ENCODE data around the gene OR13A1.
"Not testable (repeated sequence)": the region's sequence is repeated elsewhere in the genome, so short reads cannot be mapped to it uniquely, and the experiment has no call there.

OR13A1 gene

GRCh38 chr10:45326864-45327263 is 11.5 kb upstream of the OR13A1 start:
- H3K4me3 ChIP-seq (replicated peaks; ENCODE audit: insufficient read depth, low read length); H3K27me3 ChIP-seq (ENCODE audit: insufficient read depth, poor library complexity, severe bottlenecking); H3K27ac ChIP-seq (replicated peaks); DNase-seq (ENCODE audit: low read depth in 1 of 2, low spot score in 1 of 2): not testable (repeated sequence)

- TF ChIP-seq REST (IDR thresholded peaks at IDR 0.05; ENCODE audit: insufficient replicate concordance, low read depth), result no peak
- TF ChIP-seq SPI1 (IDR thresholded peaks at IDR 0.05; ENCODE audit: borderline replicate concordance, low read depth), result no peak
- TF ChIP-seq POLR2AphosphoS5 (IDR thresholded peaks at IDR 0.05; ENCODE audit: low read depth), result no peak
- TF ChIP-seq GABPA (IDR thresholded peaks at IDR 0.05; ENCODE audit: low read depth), result no peak
- no peak for TF ChIP-seq CTCF (IDR thresholded peaks at IDR 0.05; ENCODE audit: insufficient read depth, low read length)
- no peak for DNase-seq (ENCODE audit: low read depth in 1 of 2, low spot score in 1 of 2)
- Histone ChIP-seq H3K27me3 (ENCODE audit: insufficient read depth, poor library complexity, severe bottlenecking) (no peaks in the 10 kb centered on the region), H3K27ac (replicated peaks) (no peak overlapping the region), H3K4me3 (replicated peaks; ENCODE audit: insufficient read depth, low read length) (no peak overlapping the region)
Measured at GRCh38 chr10:45325116-45325515, 9.7 kb upstream of the OR13A1 start.

GRCh38 chr10:45319702-45320101 is 4.3 kb upstream of the OR13A1 start:
- no peaks in the 10 kb centered on the region for H3K27me3 ChIP-seq (ENCODE audit: insufficient read depth, poor library complexity, severe bottlenecking)
- no peak for TF ChIP-seq CTCF (IDR thresholded peaks at IDR 0.05; ENCODE audit: insufficient read depth, low read length)
- no peak for TF ChIP-seq REST (IDR thresholded peaks at IDR 0.05; ENCODE audit: insufficient replicate concordance, low read depth)
- no peak for TF ChIP-seq POLR2AphosphoS5 (IDR thresholded peaks at IDR 0.05; ENCODE audit: low read depth)
- TF ChIP-seq SPI1 (IDR thresholded peaks at IDR 0.05; ENCODE audit: borderline replicate concordance, low read depth), result no peak
- TF ChIP-seq GABPA (IDR thresholded peaks at IDR 0.05; ENCODE audit: low read depth), result no peak
- H3K4me3 ChIP-seq (replicated peaks; ENCODE audit: insufficient read depth, low read length), result no peak overlapping the region
- no peak for DNase-seq (ENCODE audit: low read depth in 1 of 2, low spot score in 1 of 2)
- H3K27ac ChIP-seq (replicated peaks), result no peak overlapping the region

GRCh38 chr10:45313264-45313873 is 2.0 kb downstream of the OR13A1 start:
- H3K27me3 ChIP-seq (ENCODE audit: insufficient read depth, poor library complexity, severe bottlenecking), result no peaks in the 10 kb centered on the region
- TF ChIP-seq REST (IDR thresholded peaks at IDR 0.05; ENCODE audit: insufficient replicate concordance, low read depth), result no peak
- TF ChIP-seq GABPA (IDR thresholded peaks at IDR 0.05; ENCODE audit: low read depth), result no peak
- no peak for TF ChIP-seq POLR2AphosphoS5 (IDR thresholded peaks at IDR 0.05; ENCODE audit: low read depth)
- no peak for TF ChIP-seq SPI1 (IDR thresholded peaks at IDR 0.05; ENCODE audit: borderline replicate concordance, low read depth)
- no peak for TF ChIP-seq CTCF (IDR thresholded peaks at IDR 0.05; ENCODE audit: insufficient read depth, low read length)
- DNase-seq (ENCODE audit: low read depth in 1 of 2, low spot score in 1 of 2), result no peak
- no peak overlapping the region for H3K27ac ChIP-seq (replicated peaks)
- no peak overlapping the region for H3K4me3 ChIP-seq (replicated peaks; ENCODE audit: insufficient read depth, low read length)

Data from HL-60 (cell line).